Measurements from ENCODE around the gene TRMO.
A peak's percentile ranks its signal among the peaks of the same experiment; 100 is the strongest.
"Not testable (repeated sequence)": the region's sequence is repeated elsewhere in the genome, so short reads cannot be mapped to it uniquely, and the experiment has no call there.

TRMO gene, protein sequence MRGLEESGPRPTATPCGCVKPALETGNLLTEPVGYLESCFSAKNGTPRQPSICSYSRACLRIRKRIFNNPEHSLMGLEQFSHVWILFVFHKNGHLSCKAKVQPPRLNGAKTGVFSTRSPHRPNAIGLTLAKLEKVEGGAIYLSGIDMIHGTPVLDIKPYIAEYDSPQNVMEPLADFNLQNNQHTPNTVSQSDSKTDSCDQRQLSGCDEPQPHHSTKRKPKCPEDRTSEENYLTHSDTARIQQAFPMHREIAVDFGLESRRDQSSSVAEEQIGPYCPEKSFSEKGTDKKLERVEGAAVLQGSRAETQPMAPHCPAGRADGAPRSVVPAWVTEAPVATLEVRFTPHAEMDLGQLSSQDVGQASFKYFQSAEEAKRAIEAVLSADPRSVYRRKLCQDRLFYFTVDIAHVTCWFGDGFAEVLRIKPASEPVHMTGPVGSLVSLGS

DNA sequence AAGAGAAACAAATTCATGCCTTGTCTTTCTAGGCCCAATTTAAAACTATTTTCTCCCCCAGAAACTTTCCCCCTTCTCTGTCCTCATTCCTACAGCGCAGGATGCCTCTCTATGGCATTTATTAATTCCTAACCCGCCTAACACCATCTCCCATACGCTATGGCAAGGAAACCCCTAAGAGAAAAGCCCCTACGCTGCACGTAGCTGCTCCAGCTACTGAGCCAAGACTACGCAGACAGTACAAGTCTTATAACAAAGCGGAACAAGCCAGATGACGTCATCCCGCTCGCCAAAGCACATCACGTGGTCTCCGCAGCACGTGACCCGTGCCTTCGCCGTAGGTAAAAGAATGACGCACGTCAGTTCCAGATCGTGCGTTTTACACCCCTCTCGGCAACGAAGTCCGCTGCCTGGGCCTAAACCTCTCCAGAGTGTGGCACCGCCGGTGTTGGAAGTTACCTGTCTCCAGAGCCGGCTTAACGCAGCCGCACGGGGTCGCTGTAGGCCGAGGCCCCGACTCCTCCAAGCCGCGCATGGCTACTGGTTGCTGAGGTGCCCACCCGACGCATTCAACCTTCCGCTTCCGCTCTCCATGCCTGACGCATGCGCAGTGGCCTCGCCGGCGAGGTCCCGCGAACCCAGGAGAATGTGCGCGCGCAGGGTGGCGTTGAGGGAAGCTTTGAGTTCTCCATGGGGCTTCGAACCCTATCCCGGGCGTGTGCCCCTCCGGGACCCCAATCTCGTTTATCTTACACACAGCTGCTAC, at the start of gene TRMO:
TSS of gene TRMO (minus strand) at position 542 of the 766 bp plus-strand sequence. CDS start at position 535, 7 bp downstream.
- peak; percentile 99 for DNase-seq

DNA sequence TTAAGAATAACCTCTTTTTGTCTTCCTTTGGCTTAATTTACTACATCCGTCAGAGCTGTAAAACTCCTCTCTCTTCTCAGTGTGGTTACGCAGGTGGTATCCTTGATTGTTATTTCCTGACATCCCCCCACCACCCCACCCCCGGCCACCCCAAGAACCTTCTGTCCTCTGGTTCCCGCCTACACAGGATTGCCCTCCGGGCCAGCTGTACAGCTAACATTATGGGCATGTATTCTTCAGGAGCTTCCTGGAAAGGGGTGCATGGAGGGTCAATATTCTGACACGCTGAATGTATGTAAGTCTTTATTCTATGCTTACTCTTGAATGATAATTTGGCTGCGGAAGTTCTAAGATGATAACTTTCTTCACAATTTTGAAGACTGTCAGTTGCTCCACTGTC, 47.9 kb upstream of the TRMO start:
- no peak for DNase-seq

DNA sequence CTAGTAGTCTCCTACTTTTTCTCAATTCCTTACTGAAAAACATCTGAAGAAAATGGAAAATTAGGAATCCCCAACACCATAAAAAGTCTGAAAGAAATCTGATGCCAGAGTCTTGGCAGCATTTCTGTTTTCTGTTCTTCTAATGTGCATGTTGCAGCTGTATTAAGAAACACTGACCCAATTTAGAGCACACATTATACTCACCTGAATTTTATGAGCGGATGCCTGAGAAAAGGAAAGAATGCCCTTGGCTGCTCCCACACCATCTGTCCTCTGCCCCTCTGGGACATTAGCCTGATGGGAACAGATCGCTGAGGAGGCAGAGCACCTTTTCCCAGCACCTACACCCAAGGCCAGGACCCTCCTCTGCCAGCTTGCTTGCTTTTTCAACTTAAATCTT, 46.7 kb upstream of the TRMO start:
- peak; percentile 86 for DNase-seq

DNA sequence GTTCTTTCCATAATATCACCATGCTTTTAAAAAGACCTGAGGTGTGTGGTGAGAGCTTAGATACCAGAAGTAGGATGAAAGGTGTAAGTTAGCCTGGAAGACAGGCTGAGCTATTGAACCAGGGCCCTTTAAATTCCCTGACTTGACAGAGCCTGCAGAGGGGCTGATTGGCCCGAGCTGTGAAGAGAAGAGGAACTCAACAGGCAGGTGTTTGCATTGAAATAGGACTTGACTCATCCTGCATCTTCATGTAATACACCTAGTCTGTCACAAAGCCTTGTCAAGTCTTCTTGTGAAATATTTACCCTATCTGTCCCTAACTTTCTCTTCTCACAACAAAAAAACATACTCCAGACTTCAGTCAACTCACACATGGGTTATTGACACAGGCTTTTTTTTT, 44.2 kb upstream of the TRMO start:
- no peak for DNase-seq

DNA sequence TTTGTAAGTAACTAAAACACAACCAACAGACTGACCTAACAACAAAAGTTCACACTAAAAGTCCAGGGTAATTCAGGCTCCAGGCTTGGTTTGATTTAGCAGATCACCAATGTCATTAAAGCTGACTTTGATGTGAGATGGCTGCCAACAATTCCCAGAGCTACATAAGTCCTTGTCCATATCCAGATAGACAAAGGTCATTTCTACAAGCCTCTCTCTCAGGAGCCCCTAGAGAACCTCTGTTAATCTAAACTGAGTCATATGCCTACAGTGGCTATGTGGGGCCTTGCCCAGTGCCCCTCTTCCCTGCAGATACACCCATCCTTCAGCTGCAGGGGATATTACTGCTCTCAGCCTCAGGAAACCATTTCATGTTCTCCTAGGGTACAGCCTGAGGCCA, 42.6 kb upstream of the TRMO start:
- DNase-seq = no peak

DNA sequence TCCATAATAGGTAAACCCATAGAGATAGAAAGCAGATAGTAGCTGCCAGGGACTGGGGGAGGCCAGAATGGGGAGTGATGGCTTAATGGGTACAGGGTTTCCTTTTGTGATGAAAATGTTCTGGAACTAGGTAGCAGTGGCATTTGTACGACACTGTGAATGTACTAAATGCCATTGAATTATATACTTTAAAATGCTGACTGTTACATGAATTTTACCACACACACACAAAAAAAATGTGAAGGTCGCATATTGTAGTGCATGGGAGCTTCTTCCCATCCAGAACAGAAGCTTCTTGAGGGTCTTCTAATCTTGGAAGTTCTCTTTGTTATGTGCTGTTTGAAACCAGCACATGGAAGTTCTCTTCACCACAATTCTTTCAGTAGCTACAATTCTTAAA, 40.9 kb upstream of the TRMO start:
- no peak for DNase-seq

DNA sequence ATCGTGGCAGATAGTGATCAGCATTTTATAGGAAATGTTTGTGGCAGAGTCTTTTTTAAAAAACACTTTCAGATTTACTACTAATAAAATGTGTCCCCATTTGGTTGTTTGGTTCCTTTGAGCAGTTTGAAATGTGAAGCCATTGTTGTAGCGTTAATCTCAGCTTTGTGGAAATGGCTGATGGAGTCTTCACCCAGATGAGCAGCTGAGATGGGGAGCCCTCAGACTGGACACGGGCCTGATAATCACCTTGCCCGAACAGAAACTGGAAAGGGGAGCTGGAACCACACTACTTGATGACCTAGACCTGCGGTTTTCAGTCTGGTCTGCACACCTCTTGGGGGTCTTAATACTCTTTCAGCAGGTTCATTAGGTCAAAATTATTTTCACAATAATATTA, 40.3 kb upstream of the TRMO start:
- DNase-seq = no peak

DNA sequence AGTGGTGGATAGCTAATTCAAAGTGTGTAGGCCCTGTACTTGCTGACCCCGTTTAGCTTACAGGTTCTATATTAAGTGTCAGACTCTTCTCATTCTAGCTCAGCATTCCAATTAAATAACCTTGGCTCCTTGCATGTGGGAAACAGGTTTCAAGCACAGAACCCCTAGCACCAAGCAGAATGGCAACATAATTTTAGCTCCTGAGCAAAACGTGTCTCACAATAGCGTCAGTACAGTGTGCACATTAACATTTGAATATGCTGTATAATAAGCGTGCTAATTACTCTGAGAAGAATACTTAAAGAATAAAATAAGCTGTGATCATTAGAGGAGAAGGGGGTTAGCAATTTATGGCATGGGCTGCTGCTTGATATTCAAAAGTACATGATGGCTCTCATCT, 39.8 kb upstream of the TRMO start:
- DNase-seq = no peak

DNA sequence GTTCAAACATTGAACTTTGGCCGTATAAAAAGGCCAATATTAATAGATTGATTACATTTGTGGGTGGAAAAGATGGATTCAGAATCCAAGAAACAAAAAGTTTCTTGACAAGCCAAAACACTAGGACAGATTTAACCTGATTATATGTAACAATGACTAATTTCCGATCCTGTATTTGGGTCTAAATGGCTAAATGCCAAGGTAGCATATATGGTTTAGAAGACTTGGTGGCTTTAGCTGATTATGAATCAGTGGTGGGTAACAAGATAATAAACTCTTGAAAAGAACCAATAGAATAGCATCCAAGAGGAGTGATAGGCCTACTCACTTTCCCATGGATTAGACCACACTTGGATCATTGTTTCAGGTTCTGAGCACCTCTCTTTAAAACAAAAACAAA, 39.1 kb upstream of the TRMO start:
- DNase-seq = no peak

DNA sequence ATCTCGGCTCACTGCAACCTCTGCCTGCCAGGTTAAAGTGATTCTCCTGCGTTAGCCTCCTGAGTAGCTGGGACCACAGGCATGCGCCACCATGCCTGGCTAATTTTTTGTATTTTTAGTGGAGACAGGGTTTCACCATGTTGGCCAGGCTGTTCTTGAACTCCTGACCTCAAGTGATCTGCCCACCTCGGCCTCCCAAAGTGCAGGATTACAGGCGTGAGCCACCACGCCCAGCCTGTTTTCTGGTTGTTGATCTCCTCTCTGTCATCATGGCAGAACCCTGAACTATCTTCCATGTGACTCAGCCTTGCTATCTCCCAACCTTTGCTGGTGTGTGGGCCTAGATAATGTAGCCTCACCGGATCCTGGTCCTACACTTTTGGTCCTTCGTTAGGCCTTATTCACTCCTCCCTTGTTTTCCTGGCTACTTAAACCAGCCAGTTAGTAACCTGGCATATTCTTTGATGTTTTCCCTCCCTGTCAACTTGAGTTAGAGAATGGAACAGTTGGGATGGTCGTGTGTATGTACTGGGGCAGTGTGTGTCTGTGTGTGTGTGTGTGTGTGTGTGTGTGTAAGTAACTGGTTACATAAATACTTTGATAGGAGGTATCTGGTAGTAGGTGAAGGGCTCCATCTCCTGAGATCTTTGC, 38.5 kb upstream of the TRMO start:
- not testable (repeated sequence) for DNase-seq

DNA sequence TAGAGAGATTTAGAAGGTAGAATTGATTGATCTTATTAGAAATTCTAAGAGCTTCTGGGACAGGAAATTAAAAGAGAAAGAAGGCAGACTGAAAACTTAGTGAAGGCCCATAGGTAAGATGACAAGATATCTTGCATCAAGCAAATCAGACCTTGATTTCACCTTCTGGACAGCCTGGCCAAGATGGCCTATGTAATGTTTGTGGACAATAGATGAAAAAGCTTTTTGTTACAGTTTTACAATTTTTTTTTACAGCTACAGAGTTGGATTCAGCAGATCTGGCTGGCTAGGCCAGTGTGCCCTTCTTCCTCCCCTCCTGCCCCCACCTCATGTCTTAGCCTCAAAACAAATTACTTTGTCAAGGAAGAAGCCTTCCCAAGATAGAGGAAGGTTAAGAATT, 37.3 kb upstream of the TRMO start:
- no peak for DNase-seq

DNA sequence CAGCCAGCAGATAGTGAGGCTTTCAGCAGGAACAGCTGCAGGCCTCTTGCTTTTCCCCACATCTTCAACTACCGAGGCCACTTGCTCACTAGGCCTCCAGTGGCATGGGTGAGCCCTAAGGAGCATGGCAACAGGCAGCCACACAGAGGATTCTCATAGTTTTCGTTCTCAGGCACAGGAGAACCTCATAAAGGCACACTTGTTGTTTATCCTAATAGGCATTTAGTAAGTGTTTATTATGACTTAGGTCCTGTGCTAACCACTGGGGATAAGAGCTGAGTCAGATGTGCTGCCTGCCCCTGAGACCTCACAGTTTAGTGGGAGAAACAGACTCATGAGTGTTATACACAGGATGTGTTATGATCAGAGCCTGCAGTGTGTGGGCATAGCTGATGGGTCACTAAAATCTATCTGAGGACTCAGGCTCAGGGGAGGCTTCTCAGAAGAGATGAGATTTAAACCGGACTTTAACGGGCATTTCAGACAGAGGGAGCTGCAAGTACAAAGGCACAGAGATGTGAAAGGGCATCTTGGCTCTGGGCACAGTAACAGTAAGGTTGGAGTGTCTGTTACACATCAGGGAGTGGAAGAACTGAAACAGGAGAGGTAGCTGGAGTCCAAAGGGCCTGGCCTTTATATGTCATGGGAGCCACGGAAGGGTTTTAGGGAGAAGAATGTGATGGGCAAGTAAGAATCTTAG, 36.7 kb upstream of the TRMO start:
- no peak for DNase-seq

DNA sequence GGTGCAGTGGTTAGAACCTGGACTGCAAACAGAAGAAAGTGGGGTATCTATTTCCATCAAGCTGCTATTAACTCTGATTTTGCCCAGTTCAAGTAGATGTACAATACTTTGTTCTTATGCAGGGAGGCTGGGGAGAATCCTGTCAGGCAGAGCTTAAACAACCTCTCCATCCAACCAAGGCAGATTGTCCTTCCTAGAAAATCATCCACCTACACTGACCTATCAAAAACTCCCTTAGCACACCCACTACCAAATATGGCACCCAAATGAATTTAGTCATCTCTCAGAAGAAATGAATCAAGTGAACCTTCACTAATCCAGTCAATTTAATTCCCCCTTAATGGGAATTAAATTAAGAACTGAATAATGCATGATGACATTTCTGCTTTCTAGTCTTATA, 34.0 kb upstream of the TRMO start:
- DNase-seq = no peak

DNA sequence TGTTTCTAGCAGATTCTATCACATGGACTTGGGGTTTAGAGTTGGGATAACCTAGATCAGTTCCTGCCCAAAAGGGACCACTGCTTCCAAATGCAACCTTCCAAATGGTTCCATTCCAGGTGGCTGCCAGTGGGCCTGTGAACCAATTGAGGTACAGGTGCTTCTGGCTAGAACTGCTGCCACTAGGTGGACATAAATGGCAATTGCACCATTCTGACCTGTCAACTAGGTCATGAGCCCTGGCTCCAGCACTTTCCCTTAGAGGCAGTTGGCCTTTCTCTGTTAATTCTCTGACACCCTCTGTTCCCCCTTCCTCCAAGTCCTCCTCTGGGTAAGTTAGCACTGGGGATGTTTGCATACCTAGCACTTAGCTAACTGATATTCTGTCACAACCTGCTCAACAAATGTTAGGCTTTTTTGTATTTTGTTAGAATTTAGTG, 32.3 kb upstream of the TRMO start:
- DNase-seq = peak; percentile 46

DNA sequence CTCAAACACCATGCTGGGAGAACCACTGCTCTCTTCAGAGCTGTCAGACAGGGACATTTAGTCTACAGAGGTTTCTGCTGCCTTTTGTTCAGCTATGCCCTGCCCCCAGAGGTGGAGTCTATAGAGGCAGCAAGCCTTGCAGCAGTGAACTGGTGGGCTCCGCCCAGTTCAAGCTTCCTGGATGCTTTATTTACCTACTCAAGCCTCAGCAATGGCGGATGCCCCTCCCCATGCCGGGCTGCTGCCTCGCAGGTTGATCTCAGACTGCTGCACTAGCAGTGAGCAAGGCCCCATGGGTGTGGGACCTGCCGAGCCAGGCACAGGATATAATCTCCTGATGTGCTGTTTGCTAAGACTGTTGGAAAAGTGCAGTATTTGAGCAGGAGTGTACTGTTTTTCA, 28.6 kb upstream of the TRMO start:
- DNase-seq = not testable (repeated sequence)

DNA sequence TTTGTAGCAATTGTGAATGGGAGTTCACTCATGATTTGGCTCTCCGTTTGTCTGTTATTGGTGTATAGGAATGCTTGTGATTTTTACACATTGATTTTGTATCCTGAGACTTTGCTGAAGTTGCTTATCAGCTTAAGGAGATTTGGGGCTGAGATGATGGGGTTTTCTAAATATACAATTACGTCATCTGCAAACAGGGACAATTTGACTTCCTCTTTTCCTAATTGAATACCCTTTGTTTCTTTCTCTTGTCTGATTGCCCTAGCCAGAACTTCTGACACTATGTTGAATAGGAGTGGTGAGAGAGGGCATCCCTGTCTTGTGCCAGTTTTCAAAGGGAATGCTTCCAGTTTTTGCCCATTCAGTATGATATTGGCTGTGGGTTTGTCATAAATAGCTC, 24.8 kb upstream of the TRMO start:
- DNase-seq = not testable (repeated sequence)

DNA sequence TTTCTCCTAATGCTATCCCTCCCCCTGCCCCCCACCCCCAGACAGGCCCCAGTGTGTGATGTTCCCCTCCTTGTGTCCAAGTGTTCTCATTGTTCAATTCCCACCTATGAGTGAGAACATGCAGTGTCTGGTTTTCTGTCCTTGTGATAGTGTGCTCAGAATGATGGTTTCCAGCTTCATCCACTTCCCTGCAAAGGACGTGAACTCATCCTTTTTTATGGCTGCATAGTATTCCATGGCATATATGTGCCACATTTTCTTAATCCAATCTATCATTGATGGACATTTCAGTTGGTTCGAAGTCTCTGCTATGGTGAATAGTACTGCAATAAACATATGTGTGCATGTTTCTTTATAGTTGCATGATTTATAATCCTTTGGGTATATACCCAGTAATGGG, 23.2 kb upstream of the TRMO start:
- not testable (repeated sequence) for DNase-seq

DNA sequence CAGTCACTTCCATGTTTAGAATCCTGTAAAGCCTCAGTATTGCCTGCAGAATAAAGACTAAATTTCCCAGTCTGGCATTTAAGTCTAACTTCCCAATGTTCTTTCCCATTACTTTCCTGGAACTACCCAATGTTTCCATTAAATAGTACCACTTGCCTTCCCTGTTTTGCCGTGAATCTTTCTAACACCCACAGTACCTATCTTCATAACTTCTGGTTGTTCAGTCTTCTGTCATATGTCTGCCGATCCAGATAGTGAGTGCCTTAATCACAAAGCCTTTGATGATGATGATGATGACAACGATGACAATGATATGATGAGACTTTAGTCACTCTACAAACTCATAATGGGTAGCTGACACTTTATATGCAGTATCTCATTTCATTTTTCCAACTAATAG, 22.3 kb upstream of the TRMO start:
- DNase-seq = no peak

DNA sequence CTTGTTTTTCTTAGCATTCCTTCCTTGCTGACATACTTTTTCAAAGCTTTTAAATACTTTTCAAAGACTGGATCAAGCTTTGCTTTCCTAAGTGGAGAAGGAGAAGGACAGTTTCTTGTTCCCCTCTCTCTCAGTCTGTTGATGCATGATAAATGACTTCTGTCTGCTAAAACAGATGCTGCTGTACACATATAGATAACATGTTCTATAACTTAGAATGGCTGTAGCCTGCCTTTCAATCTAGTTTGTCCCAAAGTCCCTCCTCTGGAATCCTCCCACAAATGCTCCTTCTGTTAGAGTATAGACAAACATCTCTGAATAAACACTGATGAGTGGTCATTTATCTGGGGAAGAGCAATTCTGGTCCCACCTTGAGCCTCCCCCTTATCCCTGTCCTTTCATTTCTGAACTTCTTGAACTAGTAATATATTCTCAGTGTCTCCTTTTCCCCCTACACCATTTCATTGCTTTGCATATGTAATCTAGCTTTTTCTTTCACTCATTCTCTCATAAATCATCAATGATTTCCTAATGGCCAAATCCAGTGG, 21.1 kb upstream of the TRMO start:
- DNase-seq = no peak

DNA sequence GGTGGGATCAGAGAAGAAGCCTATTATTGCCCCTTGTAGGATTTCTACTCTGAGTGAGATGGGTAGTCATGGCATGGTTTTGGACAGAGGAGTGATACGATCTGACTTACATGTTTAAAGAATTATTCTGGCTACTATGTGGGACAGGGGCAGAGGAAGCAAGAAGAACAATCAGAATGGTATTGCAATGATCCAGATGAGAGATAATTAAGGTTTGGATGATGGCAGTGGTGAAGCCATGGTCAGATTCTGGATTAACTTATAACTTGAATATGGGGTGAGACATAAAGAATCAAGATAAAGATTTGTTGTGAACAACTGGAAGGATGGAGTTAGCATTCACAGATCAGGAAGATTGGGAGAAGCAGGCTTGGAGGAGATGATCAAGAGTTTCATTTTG, 19.0 kb upstream of the TRMO start:
- DNase-seq = no peak

DNA sequence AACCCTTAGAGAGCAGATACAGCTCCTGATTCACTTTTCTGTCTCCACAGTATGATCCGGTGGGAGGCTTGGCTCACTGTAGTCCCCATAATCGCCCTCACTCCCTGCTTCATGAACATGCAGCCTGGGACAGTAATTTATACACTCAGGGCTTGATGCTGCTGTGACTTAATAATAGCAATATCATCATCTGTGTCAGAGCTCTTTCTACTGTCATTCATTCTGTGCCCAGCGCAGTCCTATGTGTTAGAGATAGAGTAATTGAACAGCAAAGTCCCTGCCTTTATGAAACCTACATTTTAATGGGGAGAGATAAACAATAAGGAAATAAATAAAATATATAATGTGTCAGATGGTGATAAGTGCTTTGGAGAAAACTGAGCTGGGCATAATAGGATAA, 18.4 kb upstream of the TRMO start:
- DNase-seq = no peak

DNA sequence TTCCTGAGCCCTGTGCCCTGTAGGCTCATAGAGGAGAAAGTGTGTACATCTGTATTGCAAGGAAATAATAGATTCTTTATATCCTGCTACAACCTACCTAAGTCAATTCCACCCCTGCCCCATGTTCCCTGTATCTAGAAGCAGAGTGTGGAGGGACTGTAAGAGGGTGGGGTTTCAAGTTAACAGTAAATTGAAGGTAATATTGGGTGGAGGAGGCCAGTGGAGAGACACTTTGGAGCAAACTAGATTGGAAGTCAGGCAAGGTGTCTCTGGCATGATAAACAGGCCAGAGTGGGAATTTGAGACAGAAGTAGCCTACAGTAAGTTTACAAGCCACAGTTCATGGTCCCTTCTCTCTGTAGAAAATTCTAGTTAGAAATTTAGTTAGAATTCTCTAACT, 17.9 kb upstream of the TRMO start:
- DNase-seq = no peak
